Breast epithelium (tissue), 3 donors: ENCODE data around the gene PPP1R3G.

Experiments used
- CTCF ChIP-seq, 3 donors: fragments of 450-650 bp; IDR thresholded peaks; one replicate each; pipeline ENCODE4 v1.5.1; 2016 to 2017; ENCODE audit warnings: antibody characterized with exemption in 3 of 3, mild to moderate bottlenecking in 3 of 3, moderate library complexity in 3 of 3
- POLR2A ChIP-seq: fragments of 450-650 bp; IDR thresholded peaks from one replicate; pipeline ENCODE4 v1.6.1; 2016; ENCODE audit warnings: antibody characterized with exemption, mild to moderate bottlenecking, moderate library complexity

- TF ChIP-seq CTCF (IDR thresholded peaks at IDR 0.05) = no peak
- no peak for TF ChIP-seq POLR2A
Observed at GRCh38 chr6:5093231-5094015, 8.3 kb downstream of the PPP1R3G start.
